GM23248 (cell line): ENCODE data around the gene PIAS3.

Source experiments
- EZH2 ChIP-seq: fragments of 200-600 bp; sonication (generic); IDR thresholded peaks from 2 replicates; pipeline ENCODE4 v1.6.1; 2018; ENCODE audit warnings: antibody characterized with exemption, mild to moderate bottlenecking; ENCODE audit not compliant: insufficient read depth, poor library complexity, severe bottlenecking
- EZH2phosphoT487 ChIP-seq: fragments of 200-600 bp; sonication (generic); IDR thresholded peaks from 2 replicates; pipeline ENCODE4 v1.6.1; 2018; ENCODE audit warnings: antibody characterized with exemption, moderate library complexity, mild to moderate bottlenecking, low read depth; ENCODE audit not compliant: insufficient read depth

GRCh38 chr1:145828367-145829026, 30.4 kb downstream of the PIAS3 start:
- no peak for TF ChIP-seq EZH2phosphoT487
- TF ChIP-seq EZH2, result no peak
